Measurements from ENCODE around the gene RAG1.

The RAG1 gene

GRCh38 chr11:36578458-36578857 is 10.7 kb downstream of the RAG1 start:
- Histone ChIP-seq H4K20me1 (ENCODE audit: insufficient read depth, low read length) (no peaks in the 10 kb centered on the region), H3F3A (ENCODE audit: insufficient read depth, low read length) (no peaks in the 10 kb centered on the region), H3K9ac (ENCODE audit: low read length) (no peak overlapping the region), H3K4me2 (ENCODE audit: low read length) (no peak overlapping the region), H3K9me3 (ENCODE audit: low read length) (peaks cover 13% of the 10 kb centered on the region), H3K27me3 (ENCODE audit: insufficient read depth, low read length) (no peaks in the 10 kb centered on the region), H3K9me2 (ENCODE audit: low read depth, low read length) (no peaks in the 10 kb centered on the region), H3K4me3 (ENCODE audit: low read depth, low read length, poor library complexity, severe bottlenecking) (no peak overlapping the region), H3K27ac (ENCODE audit: low read depth, low read length, poor library complexity, severe bottlenecking) (no peak overlapping the region), H2AFZ (ENCODE audit: low read length) (no peak overlapping the region), H3K79me2 (ENCODE audit: insufficient read depth, low read length) (no peaks in the 10 kb centered on the region), H3K4me1 (ENCODE audit: insufficient read depth, low read length, severe bottlenecking) (peaks cover 43% of the 10 kb centered on the region), H3K36me3 (ENCODE audit: insufficient read depth, low read length) (no peaks in the 10 kb centered on the region; the same call in 1 of the 2 replicates)
- TF ChIP-seq EZH2 (IDR thresholded peaks at IDR 0.05; ENCODE audit: borderline replicate concordance, low read length): no peak
- TF ChIP-seq CTCF (IDR thresholded peaks at IDR 0.05; ENCODE audit: low read length): no peak

- H3K4me1 ChIP-seq (ENCODE audit: insufficient read depth, low read length, severe bottlenecking): peaks cover 12% of the 10 kb centered on the region
Observed at GRCh38 chr11:36581536-36581935, 13.7 kb downstream of the RAG1 start.

GRCh38 chr11:36583667-36584066 is 15.9 kb downstream of the RAG1 start:
- Histone ChIP-seq H3K27me3 (ENCODE audit: insufficient read depth, low read length) (no peaks in the 10 kb centered on the region), H3K9me2 (ENCODE audit: low read depth, low read length) (no peaks in the 10 kb centered on the region), H3K4me2 (ENCODE audit: low read length) (no peak overlapping the region), H4K20me1 (ENCODE audit: insufficient read depth, low read length) (no peaks in the 10 kb centered on the region), H3K27ac (ENCODE audit: low read depth, low read length, poor library complexity, severe bottlenecking) (no peak overlapping the region), H3K9ac (ENCODE audit: low read length) (no peak overlapping the region), H3F3A (ENCODE audit: insufficient read depth, low read length) (no peaks in the 10 kb centered on the region), H3K36me3 (ENCODE audit: insufficient read depth, low read length) (no peaks in the 10 kb centered on the region), H3K4me1 (ENCODE audit: insufficient read depth, low read length, severe bottlenecking) (no peaks in the 10 kb centered on the region), H2AFZ (ENCODE audit: low read length) (no peak overlapping the region), H3K4me3 (ENCODE audit: low read depth, low read length, poor library complexity, severe bottlenecking) (no peak overlapping the region), H3K79me2 (ENCODE audit: insufficient read depth, low read length) (no peaks in the 10 kb centered on the region), H3K9me3 (ENCODE audit: low read length) (peaks cover 13% of the 10 kb centered on the region)
- TF ChIP-seq EZH2 (IDR thresholded peaks at IDR 0.05; ENCODE audit: borderline replicate concordance, low read length) (no peak), CTCF (IDR thresholded peaks at IDR 0.05; ENCODE audit: low read length) (peak; percentile 13; the same call in 1 of the 2 replicates)

More at GRCh38 chr11:36581536-36581935, 13.7 kb downstream of the RAG1 start:
- H3K79me2 ChIP-seq (ENCODE audit: insufficient read depth, low read length): no peaks in the 10 kb centered on the region
- H3K9me2 ChIP-seq (ENCODE audit: low read depth, low read length): no peaks in the 10 kb centered on the region
- no peak overlapping the region for H2AFZ ChIP-seq (ENCODE audit: low read length)
- TF ChIP-seq EZH2 (IDR thresholded peaks at IDR 0.05; ENCODE audit: borderline replicate concordance, low read length) (no peak), CTCF (IDR thresholded peaks at IDR 0.05; ENCODE audit: low read length) (no peak)
- H3F3A ChIP-seq (ENCODE audit: insufficient read depth, low read length): no peaks in the 10 kb centered on the region
- H3K27me3 ChIP-seq (ENCODE audit: insufficient read depth, low read length): no peaks in the 10 kb centered on the region
- H3K36me3 ChIP-seq (ENCODE audit: insufficient read depth, low read length): no peaks in the 10 kb centered on the region
- H3K9me3 ChIP-seq (ENCODE audit: low read length): peaks cover 13% of the 10 kb centered on the region
- H3K4me2 ChIP-seq (ENCODE audit: low read length): no peak overlapping the region
- no peaks in the 10 kb centered on the region for H4K20me1 ChIP-seq (ENCODE audit: insufficient read depth, low read length)
- H3K4me3 ChIP-seq (ENCODE audit: low read depth, low read length, poor library complexity, severe bottlenecking): no peak overlapping the region
- no peak overlapping the region for H3K27ac ChIP-seq (ENCODE audit: low read depth, low read length, poor library complexity, severe bottlenecking)
- H3K9ac ChIP-seq (ENCODE audit: low read length): no peak overlapping the region

Data from OCI-LY1 (cell line).